Esophagus squamous epithelium (tissue), 4 donors: Measurements from ENCODE around the gene SURF1.

Experiments
- CTCF ChIP-seq, 6 experiments: fragments of 450-650 bp in 4 of 6; fragments of 200-600 bp in 2 of 6; sonication (generic) in 2 of 6; IDR thresholded peaks; one replicate each; pipeline ENCODE4 v1.5.1; 2016 to 2019; ENCODE audit warnings: antibody characterized with exemption in 6 of 6, mild to moderate bottlenecking in 4 of 6, moderate library complexity in 4 of 6
- POLR2A ChIP-seq, 4 donors: fragments of 450-650 bp; IDR thresholded peaks; one replicate each; pipeline ENCODE4 v1.6.1; 2017; ENCODE audit warnings: antibody characterized with exemption in 4 of 4, mild to moderate bottlenecking in 4 of 4, moderate library complexity in 3 of 4

DNA sequence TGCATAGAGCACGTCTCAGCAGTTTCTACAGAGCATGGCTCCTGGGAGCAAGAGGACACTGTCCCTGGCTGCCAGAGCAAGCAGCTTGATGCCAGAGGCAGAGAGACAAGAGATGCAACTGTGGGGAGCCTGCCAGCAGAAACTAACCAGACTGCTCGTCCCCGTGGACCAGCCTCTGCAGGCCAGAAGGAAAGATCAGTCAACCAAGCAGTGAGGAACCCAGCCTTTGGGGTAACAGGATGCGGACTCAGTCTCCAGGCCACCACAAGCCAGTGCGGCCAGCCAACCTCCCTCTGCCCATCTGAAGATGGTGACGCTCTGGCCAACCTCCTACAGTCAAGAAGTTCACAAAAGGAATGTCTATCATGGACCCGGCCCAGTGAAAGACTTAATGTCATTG is 15.9 kb upstream of the SURF1 start:
- no peak for TF ChIP-seq CTCF (IDR thresholded peaks at IDR 0.05)
- TF ChIP-seq POLR2A (IDR thresholded peaks at IDR 0.05): no peak
